Breast epithelium (tissue), 3 donors: ENCODE results near the gene CTCF.

ENCODE experiments used
- CTCF ChIP-seq, 3 donors: fragments of 450-650 bp; IDR thresholded peaks; one replicate each; pipeline ENCODE4 v1.5.1; 2016 to 2017; ENCODE audit warnings: antibody characterized with exemption in 3 of 3, mild to moderate bottlenecking in 3 of 3, moderate library complexity in 3 of 3
- POLR2AphosphoS5 ChIP-seq, 3 donors: sonication (generic); formaldehyde crosslinking; IDR thresholded peaks; one replicate each; pipeline ENCODE4 v1.6.1; 2017; ENCODE audit warnings: antibody characterized with exemption in 3 of 3

GRCh38 chr16:67558859-67559258 is 3.5 kb upstream of the CTCF start:
- TF ChIP-seq CTCF (IDR thresholded peaks at IDR 0.05) (no peak), POLR2AphosphoS5 (IDR thresholded peaks at IDR 0.05) (no peak)
